SJCRH30 (cell line): ENCODE measurements around the gene PUS7L. TPM values are rescaled to one million over a fixed set of nuclear protein-coding genes. Genes with fewer than 3 reads are reported as not detected.
A peak's percentile ranks its signal among the peaks of the same experiment; 100 is the strongest.
"Not testable (repeated sequence)": the region's sequence is repeated elsewhere in the genome, so short reads cannot be mapped to it uniquely, and the experiment has no call there.

Source experiments
- DNase-seq, 2 experiments: peaks; one replicate each; pipeline ENCODE4 v3.0.0-alpha.2; 2015 to 2020
- H3K27ac ChIP-seq: fragments of 250-450 bp; sonication (Bioruptor Pico); 2 replicates; pipeline ENCODE4 v1.5.1; 2020; ENCODE audit warnings: mild to moderate bottlenecking, moderate library complexity
- H3K27me3 ChIP-seq: fragments of 250-450 bp; sonication (Bioruptor Pico); 2 replicates; pipeline ENCODE4 v1.5.1; 2020; ENCODE audit warnings: mild to moderate bottlenecking, moderate library complexity
- H3K36me3 ChIP-seq: fragments of 250-450 bp; sonication (Bioruptor Pico); 2 replicates; pipeline ENCODE4 v1.5.1; 2020; ENCODE audit warnings: mild to moderate bottlenecking, moderate library complexity
- H3K4me1 ChIP-seq: fragments of 250-450 bp; sonication (Bioruptor Pico); 2 replicates; pipeline ENCODE4 v1.5.1; 2020; ENCODE audit warnings: mild to moderate bottlenecking, moderate library complexity
- H3K4me3 ChIP-seq: fragments of 250-450 bp; sonication (Bioruptor Pico); 2 replicates; pipeline ENCODE4 v1.5.1; 2020; ENCODE audit warnings: mild to moderate bottlenecking, moderate library complexity
- H3K9me3 ChIP-seq: fragments of 250-450 bp; sonication (Bioruptor Pico); replicated peaks from 2 replicates; pipeline ENCODE4 v1.5.1; 2020; ENCODE audit warnings: mild to moderate bottlenecking, moderate library complexity
- total RNA-seq: library from RNA; depleted of rRNA; stranded (reverse); fragments of >200 nt; shearing (Covaris generic); gene quantifications from 2 replicates; pipeline ENCODE4 v1.2.3, GENCODE V29; 2014

The PUS7L gene
- total RNA-seq, 1 experiment from 2014 or later, result 35.7 TPM

DNA sequence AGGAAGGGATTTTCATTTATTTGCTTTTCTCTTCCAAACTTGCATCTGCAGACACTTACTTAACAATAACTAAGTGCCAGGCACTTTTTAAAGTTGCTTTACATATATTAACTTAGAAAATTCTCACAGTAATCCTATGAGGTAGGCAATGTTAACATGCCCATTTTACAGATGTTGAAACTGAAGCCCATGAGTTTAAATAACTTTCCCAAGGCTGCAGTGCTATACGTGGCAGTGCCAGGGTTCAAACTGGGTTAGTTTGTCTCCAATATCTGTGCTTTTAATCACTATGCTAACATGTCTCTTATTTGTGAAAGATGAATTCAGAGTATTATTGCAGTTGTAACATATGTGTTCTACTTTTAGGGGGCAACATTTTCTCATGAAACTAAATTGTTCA is 29.9 kb downstream of the PUS7L start:
- H3K36me3 ChIP-seq, result no peaks in the 10 kb centered on the region; the same call in none of the 2 replicates
- no peaks in the 10 kb centered on the region for H3K27me3 ChIP-seq
- H3K27ac ChIP-seq, result no peak overlapping the region
- no peak overlapping the region for H3K4me3 ChIP-seq
- H3K4me1 ChIP-seq, result no peaks in the 10 kb centered on the region
- no peaks in the 10 kb centered on the region for H3K9me3 ChIP-seq
- DNase-seq, result no peak

DNA sequence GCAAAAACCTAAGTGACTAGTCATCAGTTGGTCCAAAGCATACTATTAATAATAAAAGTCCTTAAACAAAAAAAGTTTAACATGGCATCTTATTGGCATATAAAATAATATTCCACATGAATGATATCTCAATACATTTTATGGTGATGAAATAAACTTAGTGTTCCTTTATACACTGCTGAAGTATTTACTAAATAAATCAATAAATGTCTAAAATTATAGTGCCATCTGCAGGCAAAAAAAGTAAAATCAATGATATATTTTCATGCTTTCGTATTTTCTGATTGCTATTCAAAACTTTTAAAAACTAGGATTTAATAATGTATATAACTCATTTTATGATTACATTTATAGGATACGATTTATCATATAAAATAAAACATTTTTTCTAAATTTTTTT is 30.5 kb downstream of the PUS7L start:
- Histone ChIP-seq H3K4me1 (no peaks in the 10 kb centered on the region), H3K27me3 (no peaks in the 10 kb centered on the region), H3K9me3 (no peaks in the 10 kb centered on the region), H3K27ac (no peak overlapping the region), H3K4me3 (no peak overlapping the region), H3K36me3 (no peaks in the 10 kb centered on the region; the same call in none of the 2 replicates)
- DNase-seq, result peak in 1 of 2 experiments; percentile 26

DNA sequence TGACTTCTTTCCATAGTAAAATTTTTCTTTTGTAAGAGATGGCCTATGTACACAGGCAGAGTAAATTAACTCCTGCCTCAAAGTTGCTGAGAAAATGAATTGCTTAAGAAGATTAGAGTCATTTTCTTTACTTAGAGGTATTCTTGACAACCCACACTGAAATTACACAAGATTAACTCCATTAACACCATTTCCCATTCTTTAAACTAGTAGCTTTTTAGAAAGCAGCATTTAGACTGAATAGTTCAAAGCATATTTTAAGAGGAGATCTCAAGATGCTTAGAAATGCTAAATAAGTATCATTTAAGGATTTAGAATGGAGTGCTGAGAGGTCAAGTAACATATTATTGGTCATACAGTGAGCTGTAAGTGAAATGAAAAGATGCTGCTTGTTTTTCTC is 35.5 kb downstream of the PUS7L start:
- Histone ChIP-seq H3K9me3 (no peaks in the 10 kb centered on the region), H3K4me3 (no peak overlapping the region), H3K36me3 (no peaks in the 10 kb centered on the region), H3K27ac (no peak overlapping the region), H3K27me3 (no peaks in the 10 kb centered on the region), H3K4me1 (no peaks in the 10 kb centered on the region)
- DNase-seq, result no peak

- DNase-seq, result no peak
- Histone ChIP-seq H3K36me3 (no peaks in the 10 kb centered on the region), H3K27ac (no peak overlapping the region)
Measured at GRCh38 chr12:43722621-43723020, 36.0 kb downstream of the PUS7L start.

DNA sequence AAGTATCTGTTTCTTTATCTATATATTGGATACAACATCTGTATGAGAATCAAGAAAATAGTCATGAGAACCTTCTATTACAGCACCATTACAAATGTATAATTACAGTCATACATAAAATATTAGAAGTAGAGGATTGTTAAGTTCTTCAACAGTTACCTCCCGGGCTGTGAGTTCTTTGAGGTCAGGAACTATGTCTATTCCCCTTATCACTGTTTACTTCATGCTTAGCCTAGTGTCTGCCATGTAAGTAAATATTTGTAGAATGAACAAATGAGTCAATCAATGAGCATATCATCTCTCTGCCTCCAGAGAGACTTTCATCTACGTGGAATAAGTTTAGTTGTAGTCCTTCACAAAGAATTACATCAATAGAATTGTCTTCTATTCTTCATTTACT is 47.2 kb downstream of the PUS7L start:
- no peak for DNase-seq
- Histone ChIP-seq H3K4me1 (no peaks in the 10 kb centered on the region), H3K27ac (no peak overlapping the region), H3K4me3 (no peak overlapping the region), H3K36me3 (no peaks in the 10 kb centered on the region), H3K27me3 (no peaks in the 10 kb centered on the region), H3K9me3 (no peaks in the 10 kb centered on the region; the same call in 1 of the 2 replicates)

More at GRCh38 chr12:43722621-43723020, 36.0 kb downstream of the PUS7L start:
- no peaks in the 10 kb centered on the region for H3K9me3 ChIP-seq
- no peak overlapping the region for H3K4me3 ChIP-seq
- no peaks in the 10 kb centered on the region for H3K27me3 ChIP-seq
- H3K4me1 ChIP-seq, result no peaks in the 10 kb centered on the region

DNA sequence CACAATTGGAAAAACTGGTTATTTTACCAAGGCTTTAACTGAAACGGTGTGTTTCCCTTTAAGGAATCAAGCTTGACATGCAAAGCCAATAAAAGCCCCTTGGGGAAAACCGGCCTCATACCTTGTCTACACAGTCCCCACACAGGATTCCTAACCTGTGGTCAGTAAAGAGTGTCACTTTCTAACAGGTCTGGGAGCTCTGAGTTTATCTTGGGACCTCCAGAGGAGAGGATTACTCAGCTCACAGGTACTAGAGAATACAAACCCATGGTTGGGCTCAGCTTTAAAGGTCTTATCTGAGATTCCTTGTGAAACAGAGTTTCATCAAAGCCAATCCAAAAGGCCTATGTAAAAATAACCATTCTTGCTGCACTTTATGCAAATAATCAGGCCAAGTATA is 54.8 kb downstream of the PUS7L start:
- not testable (repeated sequence) for H3K27ac ChIP-seq, H3K4me1 ChIP-seq, DNase-seq, H3K36me3 ChIP-seq, H3K9me3 ChIP-seq, H3K4me3 ChIP-seq, H3K27me3 ChIP-seq

DNA sequence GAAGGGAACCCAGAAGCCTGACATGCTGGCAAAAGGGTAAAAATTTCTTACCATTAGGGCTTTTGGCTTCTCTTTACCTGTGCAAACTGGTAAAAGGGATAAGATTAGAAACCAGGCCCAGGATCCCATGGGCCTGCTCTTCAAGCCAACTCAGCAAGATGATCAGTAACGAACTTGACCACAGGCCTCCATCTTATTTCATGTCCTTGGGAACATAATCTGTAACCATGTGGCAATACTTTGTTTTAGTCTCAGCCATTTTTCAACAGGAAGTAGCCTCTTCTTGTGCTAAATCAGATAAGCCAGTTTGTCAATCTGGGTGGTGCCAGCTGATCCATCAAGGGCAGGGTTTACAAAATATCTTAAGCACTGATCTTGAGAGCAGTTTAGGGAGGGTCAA is 57.4 kb downstream of the PUS7L start:
- H3K27me3 ChIP-seq, H3K9me3 ChIP-seq, DNase-seq, H3K27ac ChIP-seq, H3K36me3 ChIP-seq, H3K4me3 ChIP-seq: not testable (repeated sequence)
- H3K4me1 ChIP-seq, result peaks cover 11% of the 10 kb centered on the region

GRCh38 chr12:43696154-43696553 is 62.4 kb downstream of the PUS7L start:
- Histone ChIP-seq H3K27ac (no peak overlapping the region), H3K4me3 (no peak overlapping the region), H3K9me3 (no peaks in the 10 kb centered on the region), H3K4me1 (peaks cover 20% of the 10 kb centered on the region), H3K27me3 (no peaks in the 10 kb centered on the region), H3K36me3 (no peaks in the 10 kb centered on the region)
- DNase-seq, result peak; percentile 50 to 60

- Histone ChIP-seq H3K27ac (no peak overlapping the region), H3K36me3 (no peaks in the 10 kb centered on the region), H3K27me3 (no peaks in the 10 kb centered on the region), H3K4me3 (no peak overlapping the region), H3K4me1 (peaks cover 20% of the 10 kb centered on the region), H3K9me3 (no peaks in the 10 kb centered on the region)
- DNase-seq, result no peak
Measured at GRCh38 chr12:43694879-43695278, 63.7 kb downstream of the PUS7L start.

DNA sequence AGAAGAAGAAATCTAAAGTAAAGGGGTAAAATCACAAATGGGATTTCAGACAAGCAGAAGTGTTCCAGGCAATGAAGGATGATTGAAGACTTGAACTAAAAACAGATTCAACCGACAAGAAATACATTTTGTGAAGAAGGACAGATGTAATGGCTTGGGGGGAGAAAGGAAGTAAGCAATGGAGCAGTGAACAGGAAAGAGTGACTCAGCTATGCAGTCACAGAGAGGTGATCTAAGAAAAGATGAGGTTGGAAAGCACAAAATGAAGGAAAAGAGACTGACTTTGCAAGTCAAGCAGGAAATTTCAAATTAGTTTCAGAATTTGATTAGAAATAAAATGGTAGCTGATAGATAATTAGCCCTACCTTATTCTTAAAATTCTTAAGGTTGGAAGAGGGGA is 66.5 kb downstream of the PUS7L start:
- H3K27ac ChIP-seq, result no peak overlapping the region
- H3K36me3 ChIP-seq, result no peaks in the 10 kb centered on the region
- H3K9me3 ChIP-seq, result no peaks in the 10 kb centered on the region
- no peak overlapping the region for H3K4me3 ChIP-seq
- peak in 1 of 2 experiments; percentile 21 for DNase-seq
- peaks cover 11% of the 10 kb centered on the region for H3K4me1 ChIP-seq
- no peaks in the 10 kb centered on the region for H3K27me3 ChIP-seq

GRCh38 chr12:43685491-43685890 is 73.1 kb downstream of the PUS7L start:
- H3K27me3 ChIP-seq, H3K4me1 ChIP-seq, H3K36me3 ChIP-seq, H3K27ac ChIP-seq, H3K4me3 ChIP-seq, DNase-seq, H3K9me3 ChIP-seq: not testable (repeated sequence)

GRCh38 chr12:43676183-43676813 is 82.3 kb downstream of the PUS7L start:
- DNase-seq, result peak; percentile 33 to 63
- no peaks in the 10 kb centered on the region for H3K9me3 ChIP-seq
- no peaks in the 10 kb centered on the region for H3K4me1 ChIP-seq
- no peak overlapping the region for H3K27ac ChIP-seq
- H3K36me3 ChIP-seq, result no peaks in the 10 kb centered on the region
- H3K27me3 ChIP-seq, result no peaks in the 10 kb centered on the region
- H3K4me3 ChIP-seq, result no peak overlapping the region

DNA sequence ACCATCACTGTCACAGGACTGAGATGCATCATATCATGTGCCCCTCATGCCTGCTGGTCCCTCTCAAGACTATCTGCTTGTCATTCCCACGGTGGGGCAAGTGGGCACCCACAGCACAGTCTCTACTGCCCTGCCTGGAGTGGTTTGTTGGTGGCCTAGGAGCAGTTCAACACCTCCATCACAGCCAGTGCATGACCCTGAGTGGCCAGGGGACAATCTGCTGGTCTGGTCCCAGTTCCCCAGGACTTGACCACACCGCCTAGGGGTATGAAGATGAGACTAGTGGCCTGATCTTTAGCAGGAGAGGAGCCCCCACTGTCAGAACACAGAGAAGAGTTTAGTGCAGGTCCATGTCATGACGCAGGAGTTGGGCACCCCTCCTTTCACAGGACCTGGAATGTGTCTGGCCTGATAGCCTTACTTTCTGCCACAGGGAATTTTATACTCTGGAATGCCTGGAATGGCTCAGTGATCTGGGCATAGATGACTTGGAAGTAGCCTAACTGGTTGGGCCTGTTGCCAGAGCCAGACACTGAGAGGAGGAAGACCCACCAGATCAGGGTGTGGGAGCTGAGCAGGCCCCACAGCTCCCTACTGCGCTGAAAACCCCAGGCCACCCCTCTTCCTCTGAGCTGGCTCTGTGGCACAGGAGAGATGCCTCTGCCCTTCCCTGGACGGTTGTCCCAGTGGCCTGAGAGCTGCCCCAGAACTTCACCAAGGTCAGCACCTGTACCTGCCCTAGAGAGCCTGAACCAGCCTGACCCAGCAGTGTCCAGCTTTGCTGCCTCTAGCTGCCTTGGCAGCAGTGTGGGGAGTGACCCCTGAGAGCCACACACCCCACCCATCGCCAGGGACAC is 83.3 kb downstream of the PUS7L start:
- Histone ChIP-seq H3K27ac (no peak overlapping the region), H3K4me1 (no peaks in the 10 kb centered on the region), H3K4me3 (no peak overlapping the region), H3K9me3 (no peaks in the 10 kb centered on the region), H3K36me3 (no peaks in the 10 kb centered on the region), H3K27me3 (no peaks in the 10 kb centered on the region)
- peak; percentile 13 to 18 for DNase-seq

DNA sequence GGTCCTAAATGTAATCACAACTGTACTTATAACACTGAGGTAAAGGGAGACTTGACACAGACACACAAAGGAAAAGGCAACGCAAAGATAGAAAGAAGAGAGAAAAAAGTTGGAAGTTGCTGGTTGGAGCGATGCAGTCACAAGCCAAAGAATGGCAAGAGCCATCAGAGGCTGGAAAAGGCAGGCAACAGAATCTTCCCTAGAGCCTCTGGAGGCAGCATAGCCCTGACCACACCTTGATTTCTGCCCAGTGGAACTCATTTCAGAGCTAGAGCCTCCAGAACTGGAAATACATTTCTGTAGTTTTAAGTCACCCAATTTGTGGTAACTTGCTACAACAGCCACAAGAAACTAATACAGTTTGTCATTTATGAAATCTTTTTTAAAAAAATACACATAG is 89.2 kb downstream of the PUS7L start:
- H3K27me3 ChIP-seq, result no peaks in the 10 kb centered on the region; the same call in none of the 2 replicates
- H3K9me3 ChIP-seq, result no peaks in the 10 kb centered on the region; the same call in 1 of the 2 replicates
- H3K4me3 ChIP-seq, result no peak overlapping the region
- H3K36me3 ChIP-seq, result no peaks in the 10 kb centered on the region
- DNase-seq, result no peak
- H3K4me1 ChIP-seq, result no peaks in the 10 kb centered on the region
- no peak overlapping the region for H3K27ac ChIP-seq
